ENCODE data around the gene FRMD5.
"Not testable (repeated sequence)": the region's sequence is repeated elsewhere in the genome, so short reads cannot be mapped to it uniquely, and the experiment has no call there.

The FRMD5 gene

GRCh38 chr15:43880406-43881194 is 314.5 kb downstream of the FRMD5 start:
- no peak for DNase-seq

GRCh38 chr15:43879386-43880355 is 315.4 kb downstream of the FRMD5 start:
- no peak for DNase-seq

DNA sequence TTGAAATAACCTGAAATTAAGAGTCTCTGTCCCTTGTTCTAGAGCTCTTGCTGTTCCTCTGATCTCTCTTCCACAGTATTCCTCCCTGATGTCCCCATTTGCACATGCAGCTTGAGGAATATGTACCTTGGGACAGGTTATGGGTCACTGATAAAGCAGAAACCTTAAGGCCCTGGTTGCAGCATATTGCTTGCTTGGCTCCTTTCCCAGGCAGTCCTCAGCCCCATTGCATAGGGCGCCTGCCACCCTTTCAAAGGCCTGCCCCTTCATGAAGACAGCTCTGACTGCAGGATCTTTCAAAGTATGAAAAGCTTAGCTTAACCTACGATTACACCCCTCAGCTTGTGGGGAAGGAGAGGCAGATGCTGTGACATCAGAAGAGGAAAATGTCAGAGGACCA is 316.6 kb downstream of the FRMD5 start:
- DNase-seq: no peak

- DNase-seq: peak; percentile 1
Measured at GRCh38 chr15:43877371-43877770, 317.7 kb downstream of the FRMD5 start.

DNA sequence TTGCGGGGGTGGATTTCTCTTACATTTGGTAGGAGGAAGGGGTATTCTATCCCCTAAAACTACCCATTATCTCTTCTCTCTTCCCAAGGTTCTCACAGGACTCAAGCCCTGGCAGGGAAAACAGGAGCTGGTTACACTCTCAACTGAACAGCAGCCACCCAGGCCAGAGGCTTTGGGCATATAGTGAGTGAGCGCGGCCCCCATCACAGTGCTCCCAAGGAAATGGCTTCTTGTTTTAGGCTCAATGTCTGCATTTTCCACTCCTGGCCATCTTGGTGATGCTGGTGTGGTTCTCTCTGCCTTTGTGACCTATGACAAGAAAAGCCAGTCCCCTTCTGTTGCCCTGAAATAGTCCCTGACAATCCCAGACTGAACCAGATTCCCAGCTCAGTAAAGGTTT is 318.2 kb downstream of the FRMD5 start:
- no peak for DNase-seq

- DNase-seq: no peak
Measured at GRCh38 chr15:43873651-43874050, 321.4 kb downstream of the FRMD5 start.

DNA sequence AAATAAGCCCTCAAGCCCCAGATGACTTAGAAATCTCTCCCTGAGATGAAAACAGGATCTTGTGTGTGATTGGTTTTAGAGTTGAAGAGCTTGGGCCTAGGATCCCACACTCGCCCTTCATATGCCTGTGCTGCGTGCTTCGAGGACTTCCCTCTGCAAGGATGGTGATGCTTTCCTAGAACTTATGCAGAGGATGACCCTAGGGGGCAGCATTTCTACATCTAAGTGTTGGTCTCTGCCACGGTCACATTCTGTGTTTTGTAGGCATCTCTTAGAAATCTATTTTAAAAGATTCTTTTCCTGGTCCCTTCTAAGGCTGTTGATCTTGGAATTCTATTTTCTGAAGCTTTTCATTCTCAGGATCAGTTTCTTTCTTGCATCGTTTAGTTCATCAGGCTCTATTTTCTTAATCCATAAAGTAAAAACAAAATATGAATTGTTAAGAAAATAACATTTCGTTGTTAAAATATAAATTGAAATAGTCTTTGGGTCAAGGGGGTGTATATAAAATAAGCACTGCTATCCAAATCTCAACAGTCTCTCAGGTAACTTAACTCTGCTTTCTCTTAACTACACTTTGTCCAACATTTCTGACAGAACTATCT is 322.6 kb downstream of the FRMD5 start:
- DNase-seq: no peak

DNA sequence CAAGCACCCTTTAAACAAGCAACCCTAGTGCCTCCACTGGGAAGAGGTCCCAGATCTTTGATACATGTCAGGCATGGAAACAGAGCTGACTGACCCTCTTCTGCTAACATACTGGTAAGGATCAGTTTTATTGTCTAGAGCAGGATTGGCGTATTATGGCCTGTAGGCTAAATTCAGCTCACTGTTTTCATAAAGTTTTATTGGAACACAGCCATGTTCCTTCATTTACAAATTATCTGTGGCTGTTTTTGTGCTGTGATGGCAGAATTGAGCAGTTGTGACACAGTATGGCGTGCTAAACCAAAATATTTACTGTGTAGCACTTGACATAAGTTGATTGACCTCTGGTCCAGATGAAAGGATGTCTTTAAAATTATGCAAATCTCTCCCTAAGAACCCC is 323.2 kb downstream of the FRMD5 start:
- DNase-seq: no peak

DNA sequence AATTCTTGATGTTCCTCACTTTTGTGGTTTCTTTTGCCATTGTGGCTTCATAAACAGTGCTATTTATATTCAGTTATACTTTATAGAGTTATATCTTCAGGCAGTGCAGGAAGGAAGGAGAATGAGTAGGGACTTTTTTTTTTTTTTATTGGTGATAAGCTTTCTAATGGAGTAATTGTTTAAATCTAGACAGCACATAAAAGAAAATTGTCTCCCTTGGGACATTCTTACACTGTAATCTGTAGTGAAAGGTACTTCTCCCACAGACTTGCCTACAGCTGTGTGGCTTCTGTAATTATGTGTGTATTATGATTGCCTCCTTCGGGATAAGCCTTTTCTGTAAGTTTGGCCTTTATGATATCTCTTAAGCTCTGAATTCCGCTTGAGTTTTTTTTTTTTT is 326.7 kb downstream of the FRMD5 start:
- no peak for DNase-seq

DNA sequence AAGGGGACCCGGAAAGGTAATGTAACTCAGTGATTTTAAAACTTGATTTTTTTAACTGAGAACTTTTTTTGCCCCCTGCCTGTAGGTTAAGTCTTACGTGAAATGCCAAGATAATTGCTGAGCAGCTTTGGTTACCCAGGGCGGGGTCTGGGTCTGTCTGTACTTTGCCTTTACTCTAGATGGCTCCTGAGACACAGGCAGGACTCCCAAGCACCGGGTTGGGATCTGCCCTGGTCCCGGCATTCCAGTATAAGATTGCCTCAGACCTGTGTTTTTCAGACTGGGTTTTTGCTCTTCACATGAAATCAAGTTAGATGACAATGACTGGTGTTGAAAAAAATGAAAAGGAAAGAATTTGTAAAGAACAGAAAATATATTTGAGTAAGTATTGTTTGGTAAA is 328.0 kb downstream of the FRMD5 start:
- DNase-seq: no peak

DNA sequence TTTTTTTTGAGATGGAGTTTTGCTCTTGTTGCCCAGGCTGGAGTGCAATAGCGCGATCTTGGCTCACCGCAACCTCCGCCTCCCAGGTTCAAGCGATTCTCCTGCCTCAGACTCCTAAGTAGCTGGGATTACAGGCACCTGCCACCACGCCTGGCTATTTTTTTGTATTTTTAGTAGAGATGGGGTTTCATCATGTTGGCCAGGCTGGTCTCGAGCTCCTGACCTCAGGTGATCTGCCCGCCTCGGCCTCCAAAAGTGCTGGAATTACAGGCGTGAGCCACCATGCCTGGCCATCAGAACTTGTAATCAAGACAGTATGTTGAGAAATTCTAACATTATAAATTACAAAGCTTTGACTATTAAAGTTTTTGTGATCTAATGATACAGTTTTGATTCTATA is 328.4 kb downstream of the FRMD5 start:
- not testable (repeated sequence) for DNase-seq

DNA sequence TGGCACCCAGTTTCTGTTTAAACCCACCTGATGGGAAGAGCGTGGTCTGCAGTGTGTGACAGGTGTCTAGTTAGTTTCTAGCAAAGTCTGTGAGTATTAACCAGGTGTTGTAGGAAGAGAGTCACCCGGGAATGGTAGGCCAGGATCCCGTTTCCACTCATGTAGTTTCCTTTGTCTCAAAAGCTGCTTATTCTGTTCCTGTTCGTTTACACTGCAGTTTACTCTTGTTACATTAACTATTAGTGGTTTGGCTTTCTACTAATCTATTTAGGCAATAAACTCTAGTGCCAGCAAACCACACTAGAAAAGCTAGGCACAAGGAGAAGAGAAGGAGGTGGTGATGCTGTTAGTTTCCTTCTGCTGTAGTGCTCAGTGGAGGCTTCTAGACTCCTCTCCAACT is 335.5 kb downstream of the FRMD5 start:
- no peak for DNase-seq

GRCh38 chr15:43854801-43855200 is 340.3 kb downstream of the FRMD5 start:
- no peak for DNase-seq

DNA sequence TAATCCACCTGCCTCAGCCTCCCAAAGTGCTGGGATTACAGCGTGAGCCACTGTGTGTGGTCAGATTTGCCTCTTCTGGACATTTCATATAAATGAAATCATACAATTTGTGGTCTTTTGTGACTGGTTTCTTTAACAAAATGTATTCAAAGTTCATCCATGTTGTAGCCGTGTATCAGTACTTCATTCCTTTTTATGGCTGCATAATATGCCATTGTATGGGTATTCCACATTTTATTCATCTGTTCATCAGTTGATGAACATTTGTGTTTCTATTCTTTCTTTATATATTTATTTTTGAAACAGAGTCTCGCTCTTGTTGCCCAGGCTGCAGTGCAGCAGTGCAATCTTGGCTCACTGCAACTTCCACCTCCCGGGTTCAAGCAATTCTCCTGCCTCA is 342.5 kb downstream of the FRMD5 start:
- DNase-seq: no peak

DNA sequence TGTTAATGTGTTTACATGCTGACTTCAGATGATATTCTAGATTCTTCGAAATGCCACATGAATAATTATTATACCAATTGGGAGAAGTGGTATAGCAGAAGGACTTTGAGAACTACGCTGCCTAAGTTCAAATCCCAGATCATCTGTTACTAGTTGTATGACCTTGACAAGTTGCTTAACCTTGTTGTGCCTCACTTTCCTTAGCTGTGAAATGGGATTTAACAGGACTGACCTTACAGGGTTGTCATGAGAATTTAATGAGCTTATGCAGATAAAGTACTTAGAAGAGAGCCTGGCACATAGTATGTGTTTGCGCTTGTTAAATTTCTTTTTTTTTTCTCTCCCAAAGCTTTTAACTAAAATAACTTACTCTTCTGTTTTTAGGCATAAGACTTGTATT is 343.8 kb downstream of the FRMD5 start:
- no peak for DNase-seq

GRCh38 chr15:43845421-43845820 is 349.6 kb downstream of the FRMD5 start:
- DNase-seq: no peak

GRCh38 chr15:43832485-43832884 is 362.6 kb downstream of the FRMD5 start:
- DNase-seq: not testable (repeated sequence)

DNA sequence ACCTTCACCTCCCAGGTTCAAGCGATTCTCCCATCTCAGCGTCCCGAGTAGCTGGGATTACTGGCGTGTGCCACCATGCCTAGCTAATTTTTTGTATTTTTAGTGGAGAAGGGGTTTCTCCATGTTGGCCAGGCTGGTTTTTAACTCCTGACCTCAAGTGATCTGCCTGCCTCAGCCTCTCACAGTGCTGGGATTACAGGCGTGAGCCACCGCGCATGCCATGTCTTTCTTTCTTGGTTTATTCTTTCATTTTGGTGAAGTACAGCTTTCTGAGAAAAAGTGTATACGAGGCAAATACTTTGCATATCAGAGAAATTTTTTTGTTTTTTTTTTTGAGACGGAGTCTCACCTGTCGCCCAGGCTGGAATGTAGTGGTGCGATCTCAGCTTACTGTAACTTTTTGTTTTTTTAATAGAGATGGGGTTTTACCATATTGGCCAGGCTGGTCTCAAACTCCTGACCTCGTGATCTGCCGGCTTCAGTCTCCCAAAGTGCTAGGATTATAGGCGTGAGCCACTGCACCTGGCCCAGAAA is 363.5 kb downstream of the FRMD5 start:
- DNase-seq: not testable (repeated sequence)

- DNase-seq: not testable (repeated sequence)
Measured at GRCh38 chr15:43830691-43831275, 364.3 kb downstream of the FRMD5 start.

GRCh38 chr15:43829951-43830540 is 365.0 kb downstream of the FRMD5 start:
- DNase-seq: not testable (repeated sequence)

DNA sequence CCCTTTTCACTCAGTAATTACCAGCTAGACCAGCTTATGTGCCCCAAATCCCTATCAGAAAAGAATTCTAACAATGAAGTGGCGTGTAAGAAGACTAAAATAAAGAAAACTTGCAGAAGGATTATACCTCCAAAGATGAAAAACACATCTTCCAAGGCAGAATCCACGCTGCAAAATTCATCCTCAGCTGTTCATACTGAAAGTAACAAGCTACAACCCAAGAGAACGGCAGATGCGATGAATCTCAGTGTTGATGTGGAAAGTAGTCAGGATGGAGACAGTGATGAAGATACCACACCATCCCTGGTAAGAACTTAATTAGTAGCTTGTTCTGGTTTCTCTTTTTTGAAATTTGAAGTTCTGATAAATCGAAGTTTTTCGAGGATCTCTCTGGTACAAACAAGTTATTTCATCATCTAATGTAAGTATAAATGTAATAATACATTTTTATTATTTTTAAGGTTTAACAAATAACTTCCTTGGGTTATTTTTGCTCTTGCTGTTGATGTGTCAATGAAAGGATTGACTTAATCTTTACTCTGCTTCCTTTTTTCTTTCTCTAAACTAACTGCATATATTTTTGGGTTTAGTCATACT is 366.9 kb downstream of the FRMD5 start:
- DNase-seq: no peak

All from NCI-H187 treated with DMSO at 0.1 percent for 48 hours (cell line).